Nucleus accumbens (tissue), 56 donors: ENCODE results near the gene DNAJB6.

Experiments used
- DNase-seq, 56 donors: peaks; one replicate each; lab custom pipeline; 2025; lab: John Stamatoyannopoulos, UW

DNAJB6 gene

DNA sequence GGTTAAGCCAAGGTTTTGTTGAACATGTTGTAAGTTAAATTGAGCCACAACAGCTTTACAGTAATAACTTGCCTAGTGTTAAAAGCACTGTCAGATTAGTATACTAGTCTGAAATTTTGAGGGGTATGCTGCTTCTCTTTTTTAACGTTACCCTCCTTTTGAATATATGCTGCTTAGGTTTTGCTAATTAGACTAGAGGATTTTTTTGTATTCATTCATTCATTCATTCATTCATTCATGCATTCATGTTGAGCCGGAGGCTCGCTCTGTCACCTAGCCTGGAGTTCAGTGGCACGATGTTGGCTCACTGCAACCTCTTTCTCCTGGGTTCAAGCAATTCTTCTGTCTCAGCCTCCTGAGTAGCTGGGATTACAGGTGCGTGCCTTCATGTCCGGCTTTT, 24.7 kb downstream of the DNAJB6 start:
- no peak for DNase-seq

DNA sequence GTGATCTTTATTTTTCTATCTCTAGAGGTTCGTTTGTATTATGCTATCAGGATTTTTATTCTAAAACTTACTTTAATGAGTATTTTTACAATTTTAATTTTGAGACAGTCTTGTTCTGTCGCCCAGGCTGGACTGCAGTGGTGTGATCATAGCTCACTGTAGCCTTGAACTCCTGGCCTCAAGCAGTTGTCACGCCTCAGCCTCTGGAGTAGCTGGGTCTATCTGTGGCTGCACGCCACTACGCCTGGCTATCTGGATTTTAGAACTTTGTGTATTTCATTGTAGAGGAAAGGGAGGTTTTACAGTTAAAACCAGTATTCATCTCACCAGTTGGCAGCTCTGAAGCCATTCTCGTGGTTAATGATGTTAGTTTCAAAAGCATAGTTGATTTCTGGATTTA, 25.9 kb downstream of the DNAJB6 start:
- no peak for DNase-seq

DNA sequence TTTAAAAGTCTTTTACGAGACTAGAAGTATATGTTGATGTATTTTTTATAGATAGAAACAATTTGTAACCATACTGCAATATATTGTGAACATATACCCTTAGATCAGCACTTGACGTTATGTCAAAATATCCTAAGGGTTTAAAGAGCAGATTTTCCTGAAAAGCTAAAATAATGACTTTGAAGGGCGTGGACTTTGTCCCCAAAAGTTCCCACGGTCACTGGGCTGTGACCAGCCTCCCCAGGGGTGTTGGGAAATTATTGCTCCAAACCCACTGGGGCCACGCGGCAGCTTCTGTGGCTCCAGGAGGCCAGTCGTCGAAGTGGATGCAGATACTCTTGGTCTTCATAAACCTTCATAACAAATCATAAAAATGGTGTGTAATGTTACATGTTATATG, 29.9 kb downstream of the DNAJB6 start:
- no peak for DNase-seq

DNA sequence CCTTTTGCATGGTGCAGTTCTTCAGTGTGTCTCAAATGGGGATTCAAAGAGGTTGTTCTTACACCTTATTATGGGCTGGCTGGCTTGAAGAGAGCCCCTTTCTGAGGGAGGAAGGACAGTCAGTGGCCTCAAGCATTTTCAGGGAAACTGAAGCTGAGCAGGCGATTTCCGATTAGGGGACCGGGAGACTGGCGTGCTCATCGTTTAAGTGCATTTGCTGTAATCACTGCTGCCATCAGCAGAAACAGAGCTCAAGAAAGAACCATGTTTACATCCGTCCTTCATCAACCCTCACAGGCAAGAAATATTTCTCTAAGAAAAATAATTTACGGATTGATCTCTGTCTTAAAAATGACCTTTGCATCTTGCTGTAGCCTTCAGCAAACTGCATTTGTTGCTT, 32.2 kb downstream of the DNAJB6 start:
- no peak for DNase-seq

DNA sequence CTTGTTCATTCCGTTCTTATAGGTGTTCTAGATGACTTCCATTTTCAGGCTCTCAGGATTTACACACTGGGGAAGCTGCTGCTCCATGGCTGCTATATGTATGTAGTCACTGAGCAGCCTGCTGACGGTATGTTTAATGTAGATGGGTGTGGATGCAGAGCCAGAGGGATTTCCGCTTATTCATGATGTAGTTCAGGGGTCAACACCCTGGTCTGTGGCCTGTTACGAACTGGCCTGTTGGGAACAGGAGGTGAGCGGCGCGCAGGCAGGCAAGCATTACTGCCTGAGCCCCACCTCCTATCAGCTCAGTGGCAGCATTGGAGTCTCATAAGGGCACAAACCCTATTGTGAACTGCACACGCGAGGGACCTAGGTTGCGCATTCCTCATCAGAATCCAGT, 33.9 kb downstream of the DNAJB6 start:
- no peak for DNase-seq

GRCh38 chr7:157371296-157371695, 34.5 kb downstream of the DNAJB6 start:
- no peak for DNase-seq

DNA sequence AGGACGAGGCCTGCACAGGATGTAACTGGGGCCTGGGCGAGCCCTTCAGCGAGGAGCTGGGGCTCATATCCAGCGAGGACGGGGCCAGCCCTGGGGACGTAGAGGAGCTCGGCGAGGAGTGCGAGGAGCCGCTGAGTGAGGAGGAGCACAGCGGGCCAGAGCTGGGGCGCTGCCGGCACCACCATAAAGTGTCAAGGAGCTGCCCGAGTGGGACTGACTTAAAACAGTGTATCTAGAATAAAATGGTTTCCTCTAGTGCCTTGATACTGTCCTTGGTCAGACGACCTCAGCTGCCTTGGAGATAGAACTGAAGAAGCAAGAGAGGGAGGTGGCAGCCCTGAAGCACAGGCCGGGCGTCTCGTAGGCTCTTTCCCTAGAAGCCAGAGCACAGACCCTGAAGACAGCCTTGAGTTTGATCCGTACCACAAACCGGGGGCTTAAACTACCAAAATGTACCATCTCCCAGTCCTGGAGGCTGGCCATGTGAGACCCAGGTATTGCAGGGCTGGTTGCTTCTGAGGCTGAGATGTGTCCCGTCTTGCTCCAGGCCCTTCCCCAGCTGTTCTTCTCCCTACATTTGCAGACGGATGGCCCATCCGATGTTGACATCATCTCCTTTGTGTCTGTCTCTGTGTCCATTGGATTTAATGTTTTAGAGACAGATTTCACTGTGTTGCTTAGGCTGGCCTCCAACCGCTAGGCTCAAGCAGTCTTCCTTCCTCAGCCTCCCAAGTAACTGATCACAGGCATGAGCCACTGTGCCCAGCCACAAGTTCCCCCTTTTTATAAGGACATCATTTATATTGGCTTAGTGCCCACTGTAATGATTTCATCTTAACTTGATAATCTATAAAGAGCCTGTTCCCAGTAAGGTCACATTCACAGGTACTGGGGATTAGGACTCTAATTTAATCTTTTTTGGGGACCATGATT, 35.8 kb downstream of the DNAJB6 start:
- no peak for DNase-seq

- DNase-seq = no peak
Measured at GRCh38 chr7:157373493-157373892, 36.7 kb downstream of the DNAJB6 start.

DNA sequence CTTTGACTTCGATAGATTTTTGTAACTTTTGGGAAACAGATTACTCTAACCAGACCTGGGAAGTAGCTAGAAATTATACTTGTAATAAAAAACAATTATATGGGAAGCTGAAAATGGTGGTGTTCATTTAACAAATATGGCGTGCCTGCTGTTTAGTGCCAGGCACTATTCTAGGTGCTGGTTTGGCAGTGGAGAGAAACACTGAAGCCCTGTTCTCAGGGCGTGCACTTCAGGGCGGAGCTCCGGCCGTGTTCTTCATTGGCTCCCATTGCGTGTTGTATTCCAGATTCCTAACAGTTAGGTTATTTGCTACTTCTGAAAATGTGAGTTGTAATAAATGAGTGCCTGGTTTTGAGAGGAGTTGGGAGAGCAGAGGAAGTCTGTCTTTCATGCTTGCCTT, 38.6 kb downstream of the DNAJB6 start:
- DNase-seq = no peak

DNA sequence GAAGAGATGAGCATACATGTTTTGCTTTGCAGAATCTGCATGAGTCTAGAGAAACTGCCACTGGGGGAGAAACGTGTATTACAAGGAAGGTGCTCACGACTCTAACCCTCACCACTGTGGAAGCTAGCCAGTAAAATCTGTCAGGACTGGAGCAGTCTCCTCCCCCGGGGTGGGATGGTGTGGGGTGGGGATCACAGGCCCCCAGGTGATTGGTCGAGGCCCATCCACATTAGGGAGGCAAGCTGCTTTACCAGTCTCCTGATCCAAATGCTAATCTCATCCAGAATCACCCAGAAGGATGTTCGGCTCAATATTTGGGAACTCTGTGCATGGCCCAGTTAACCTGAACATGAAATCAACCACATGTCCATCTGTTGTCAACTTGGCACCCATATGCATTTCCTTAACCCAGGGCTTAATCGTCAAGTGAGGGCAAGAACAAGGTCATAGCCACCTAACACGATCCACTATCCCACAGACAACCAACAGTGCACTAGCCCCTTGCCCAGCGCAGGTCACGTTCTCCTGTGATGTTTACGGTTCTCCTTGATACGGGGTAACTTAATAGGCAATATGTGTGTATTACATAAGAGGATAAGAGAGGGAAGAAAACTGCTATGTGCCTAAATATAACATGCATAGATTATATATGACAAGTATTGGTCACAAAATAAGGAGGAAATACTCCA, 40.8 kb downstream of the DNAJB6 start:
- DNase-seq = peak in 1 of 56 donors; percentile 7

- DNase-seq = no peak
Measured at GRCh38 chr7:157378390-157378789, 41.6 kb downstream of the DNAJB6 start.

DNA sequence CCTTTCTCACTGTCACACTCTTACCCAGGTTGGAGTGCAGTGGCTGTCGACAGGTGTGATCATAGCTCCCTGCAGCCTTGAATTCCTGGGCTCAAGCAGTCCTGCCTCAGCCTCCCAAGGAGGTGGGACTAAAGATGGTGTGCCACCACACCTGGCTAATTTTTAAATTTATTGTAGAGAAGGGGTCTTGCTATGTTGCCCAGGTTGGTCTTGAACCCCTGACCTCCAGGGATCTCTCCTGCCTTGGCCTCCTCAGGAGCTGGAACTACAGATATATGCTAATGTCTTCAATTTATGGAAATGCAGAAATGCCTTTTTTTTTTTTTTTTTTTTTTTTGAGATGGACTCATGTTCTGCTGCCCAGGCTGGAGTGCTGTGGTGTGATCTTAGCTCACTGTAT, 42.7 kb downstream of the DNAJB6 start:
- no peak for DNase-seq

- DNase-seq = no peak
Measured at GRCh38 chr7:157380416-157380815, 43.6 kb downstream of the DNAJB6 start.

DNA sequence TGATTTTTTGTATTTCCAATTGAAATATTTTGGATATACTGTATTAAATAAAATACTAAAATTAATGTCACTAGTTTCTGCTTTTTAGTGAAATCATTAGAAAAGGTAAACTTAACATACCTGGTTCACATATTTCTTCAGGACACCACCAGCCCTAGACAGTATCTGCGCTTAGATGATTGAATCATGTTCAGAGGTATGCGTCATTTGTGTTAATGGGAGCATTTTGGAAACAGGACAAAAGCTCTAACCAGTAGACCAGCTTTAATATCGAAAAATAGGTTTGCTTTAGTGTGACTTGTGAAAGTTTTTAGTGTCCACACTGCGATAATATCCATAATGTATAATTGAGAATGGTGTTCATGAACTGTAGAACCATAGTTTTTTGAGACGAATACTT, 47.1 kb downstream of the DNAJB6 start:
- no peak for DNase-seq

- no peak for DNase-seq
Measured at GRCh38 chr7:157384301-157384700, 47.5 kb downstream of the DNAJB6 start.

- DNase-seq = peak in 43 of 56 donors; percentile 6 to 77 (median 39)
Measured at GRCh38 chr7:157386979-157387800, 50.4 kb downstream of the DNAJB6 start.

- DNase-seq = no peak
Measured at GRCh38 chr7:157388301-157388700, 51.5 kb downstream of the DNAJB6 start.

DNA sequence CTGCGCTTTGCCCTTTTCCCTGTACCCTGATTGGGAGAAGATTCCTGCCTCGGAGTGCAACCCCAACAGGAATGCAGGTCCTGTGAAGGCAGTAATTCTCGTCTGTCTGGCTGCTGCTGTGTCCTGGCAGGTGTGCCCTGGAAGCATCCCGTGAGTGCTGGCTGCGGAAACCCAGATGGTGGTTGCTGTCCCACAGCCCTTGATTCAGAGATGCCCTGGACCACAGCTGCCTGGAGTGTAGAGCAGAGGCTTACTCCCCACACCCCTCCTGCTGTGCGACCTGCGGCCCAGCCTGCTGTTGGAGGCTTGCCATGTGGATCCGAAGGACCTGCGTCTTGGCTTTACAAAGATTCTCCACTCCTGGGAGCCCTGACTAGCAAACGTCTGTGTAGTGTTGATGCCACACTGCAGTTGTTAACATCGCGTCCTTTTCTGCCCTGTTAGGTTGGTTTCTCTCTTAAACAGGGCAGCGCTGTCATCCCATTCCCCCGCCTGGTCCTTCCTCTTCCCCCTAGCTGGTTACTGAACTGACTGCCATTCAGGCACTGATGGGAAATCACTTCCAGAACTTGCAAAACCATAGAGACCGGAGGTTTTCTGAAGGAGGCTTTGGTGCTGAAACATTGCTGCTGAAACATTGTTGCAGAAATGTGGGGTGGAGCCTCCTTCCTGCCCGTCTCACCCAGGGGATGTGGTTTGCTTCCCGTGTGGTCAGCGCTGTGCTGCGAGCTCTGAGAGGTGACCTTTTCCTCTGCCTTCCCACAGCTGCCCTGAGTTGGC, 53.3 kb downstream of the DNAJB6 start:
- DNase-seq = peak in 1 of 56 donors; percentile 3

DNA sequence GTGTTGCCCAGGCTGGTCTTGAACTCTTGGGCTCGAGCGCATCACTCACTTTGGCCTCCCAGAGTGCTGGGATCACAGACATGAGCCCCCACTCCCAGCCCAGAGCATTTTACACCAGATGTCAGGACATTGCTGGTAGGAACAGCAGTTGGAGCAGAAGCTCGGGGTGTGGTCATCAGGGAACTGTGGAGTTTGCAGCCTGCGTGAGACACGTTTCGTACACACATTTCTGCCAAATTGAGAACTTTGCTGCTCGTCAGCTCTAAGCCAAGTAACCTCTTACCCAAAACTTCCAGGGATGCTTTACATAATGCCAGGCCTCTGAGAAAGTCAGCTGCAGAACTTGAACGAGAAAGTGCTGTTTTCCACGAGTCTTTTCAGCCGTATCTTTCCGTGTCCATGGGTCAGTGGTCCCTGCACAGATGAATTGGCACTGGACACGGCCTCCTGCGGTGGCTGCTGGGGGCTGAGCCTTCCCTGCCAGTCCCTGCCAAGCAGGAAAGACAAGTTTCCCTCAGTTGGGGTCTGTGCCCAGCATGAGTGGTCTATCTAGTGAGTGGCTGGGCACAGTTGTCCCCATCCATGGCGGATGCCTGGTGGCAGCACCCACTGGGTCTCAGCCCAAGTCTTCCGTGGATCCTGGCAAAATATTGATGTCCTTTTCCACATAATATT, 54.4 kb downstream of the DNAJB6 start:
- no peak for DNase-seq
